ENCODE data around the gene WDFY4.

WDFY4 gene

GRCh38 chr10:48982584-48982983 lies 297.9 kb downstream of the WDFY4 start:
- no peak for DNase-seq (ENCODE audit: low read depth, low spot score)

DNA sequence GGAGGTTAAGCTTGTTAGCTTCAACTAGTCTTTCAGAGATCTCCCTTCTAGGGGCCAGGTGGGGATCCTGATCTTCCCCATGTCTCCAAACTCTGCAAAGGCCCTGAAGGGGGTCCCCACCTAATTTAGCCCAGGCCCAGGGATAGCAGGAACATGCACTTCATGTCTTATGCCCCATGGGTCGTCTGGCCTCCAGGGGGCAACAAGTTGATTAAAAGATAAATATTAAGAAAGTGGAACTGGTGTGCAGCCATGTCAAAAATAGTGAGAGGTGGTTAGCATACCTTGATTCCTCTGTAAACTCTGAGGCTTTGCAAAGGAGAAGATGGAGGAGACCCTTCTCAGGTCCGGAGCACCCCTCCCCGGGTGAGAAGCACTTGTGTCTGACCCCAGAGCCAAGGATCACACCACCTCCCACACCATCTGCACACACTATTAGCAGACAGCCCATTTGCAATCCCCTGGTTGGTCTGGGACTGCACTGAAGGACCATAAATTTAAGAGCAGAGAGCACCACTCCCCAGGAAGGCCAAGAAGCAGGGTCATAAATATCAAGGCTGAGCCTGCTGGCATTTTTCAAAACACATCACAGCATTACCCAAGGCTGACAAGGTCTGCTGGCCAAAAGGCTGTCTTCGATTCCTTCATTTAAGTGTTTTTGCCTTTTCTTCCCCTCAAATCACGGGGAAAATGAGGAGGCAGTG lies 299.1 kb downstream of the WDFY4 start:
- DNase-seq (ENCODE audit: low read depth, low spot score): no peak

- no peak for DNase-seq (ENCODE audit: low read depth, low spot score)
Measured at GRCh38 chr10:48985621-48986158, 301.0 kb downstream of the WDFY4 start.

GRCh38 chr10:48990226-48990625 lies 305.6 kb downstream of the WDFY4 start:
- DNase-seq (ENCODE audit: low read depth, low spot score): no peak

DNA sequence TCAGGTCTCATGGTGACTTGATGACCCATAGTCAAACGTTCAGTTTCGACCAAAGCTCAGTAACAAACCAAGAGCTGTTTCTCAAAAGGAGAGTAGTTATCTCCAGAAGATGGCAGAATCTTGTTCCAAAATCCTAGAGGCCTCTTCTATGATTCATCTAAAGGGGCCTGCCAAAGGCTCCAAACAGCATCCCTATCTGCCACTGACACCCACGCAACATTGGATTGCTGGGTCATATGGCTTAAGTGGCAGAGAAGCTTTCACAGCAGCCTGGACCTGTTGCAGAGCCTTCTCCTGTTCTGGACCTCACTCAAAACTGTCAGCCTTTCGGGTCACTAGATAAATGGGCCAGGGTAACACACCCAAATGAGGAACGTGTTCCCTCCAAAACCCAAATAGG lies 309.0 kb downstream of the WDFY4 start:
- DNase-seq (ENCODE audit: low read depth, low spot score): no peak

GRCh38 chr10:48996329-48996728 lies 311.7 kb downstream of the WDFY4 start:
- no peak for DNase-seq (ENCODE audit: low read depth, low spot score)

DNA sequence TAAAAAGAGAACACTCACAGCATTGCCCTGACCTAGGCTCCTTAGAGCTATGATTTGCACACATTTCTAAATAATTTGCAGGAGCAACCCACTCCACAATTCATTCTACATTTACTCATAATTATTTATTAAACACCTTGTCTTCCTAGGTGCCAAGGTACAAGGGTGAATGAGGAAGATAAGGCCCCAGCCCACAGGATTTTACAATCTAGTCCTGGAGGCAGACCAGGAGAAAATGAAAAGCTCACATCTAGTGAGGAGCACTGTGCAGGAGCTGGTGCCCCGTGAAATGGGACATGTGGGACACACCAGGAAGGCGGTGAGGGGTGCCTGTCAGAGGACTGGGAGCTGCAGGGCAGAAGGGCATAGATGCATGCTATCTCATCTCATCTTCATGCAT lies 314.7 kb downstream of the WDFY4 start:
- no peak for DNase-seq (ENCODE audit: low read depth, low spot score)

GRCh38 chr10:49000437-49001398 lies 316.0 kb downstream of the WDFY4 start:
- no peak for DNase-seq (ENCODE audit: low read depth, low spot score)

DNA sequence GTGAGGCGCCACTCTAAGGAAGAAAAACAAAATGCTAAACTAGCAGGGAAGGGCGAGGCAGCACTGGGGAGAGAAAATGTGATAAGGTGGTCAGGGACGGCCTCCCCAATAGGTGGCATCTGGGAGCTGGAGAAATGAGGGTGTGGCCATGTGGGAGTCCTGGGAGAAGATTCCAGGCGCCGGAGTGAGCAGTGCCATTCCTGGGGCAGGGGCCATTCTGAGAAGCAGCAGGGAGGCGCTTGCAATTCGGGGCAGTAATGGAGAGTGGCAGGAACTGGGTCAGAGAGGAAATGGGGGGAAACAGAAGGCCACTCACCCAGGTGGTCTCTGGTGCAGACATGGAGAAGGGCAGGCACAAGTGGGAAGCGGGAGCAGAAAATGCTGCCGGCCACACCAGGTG lies 316.7 kb downstream of the WDFY4 start:
- peak; percentile 38 for DNase-seq (ENCODE audit: low read depth, low spot score)

- DNase-seq (ENCODE audit: low read depth, low spot score): no peak
Measured at GRCh38 chr10:49001870-49002672, 317.4 kb downstream of the WDFY4 start.

- DNase-seq (ENCODE audit: low read depth, low spot score): no peak
Measured at GRCh38 chr10:49005270-49005669, 320.6 kb downstream of the WDFY4 start.

GRCh38 chr10:49007129-49007528 lies 322.5 kb downstream of the WDFY4 start:
- DNase-seq (ENCODE audit: low read depth, low spot score): no peak

DNA sequence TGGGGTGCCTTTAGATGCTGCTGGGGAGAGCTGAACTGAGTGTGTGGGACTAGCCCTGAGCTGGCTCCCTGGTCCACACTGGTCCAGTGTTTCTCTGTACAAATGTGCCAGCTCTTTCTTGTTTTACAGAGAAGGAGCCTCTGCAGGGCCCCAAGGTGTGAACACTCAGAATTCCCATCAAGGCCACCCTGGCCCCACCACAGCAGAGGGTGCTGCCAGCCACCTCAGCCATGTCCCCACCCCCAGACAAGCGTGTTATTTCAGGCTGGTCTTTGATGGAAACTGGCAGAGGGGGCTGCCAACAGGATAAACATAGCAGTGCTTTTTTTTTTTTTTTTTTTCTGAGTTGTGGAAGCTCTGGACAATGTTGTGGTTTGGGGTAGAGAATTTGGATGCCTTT lies 323.4 kb downstream of the WDFY4 start:
- no peak for DNase-seq (ENCODE audit: low read depth, low spot score)

DNA sequence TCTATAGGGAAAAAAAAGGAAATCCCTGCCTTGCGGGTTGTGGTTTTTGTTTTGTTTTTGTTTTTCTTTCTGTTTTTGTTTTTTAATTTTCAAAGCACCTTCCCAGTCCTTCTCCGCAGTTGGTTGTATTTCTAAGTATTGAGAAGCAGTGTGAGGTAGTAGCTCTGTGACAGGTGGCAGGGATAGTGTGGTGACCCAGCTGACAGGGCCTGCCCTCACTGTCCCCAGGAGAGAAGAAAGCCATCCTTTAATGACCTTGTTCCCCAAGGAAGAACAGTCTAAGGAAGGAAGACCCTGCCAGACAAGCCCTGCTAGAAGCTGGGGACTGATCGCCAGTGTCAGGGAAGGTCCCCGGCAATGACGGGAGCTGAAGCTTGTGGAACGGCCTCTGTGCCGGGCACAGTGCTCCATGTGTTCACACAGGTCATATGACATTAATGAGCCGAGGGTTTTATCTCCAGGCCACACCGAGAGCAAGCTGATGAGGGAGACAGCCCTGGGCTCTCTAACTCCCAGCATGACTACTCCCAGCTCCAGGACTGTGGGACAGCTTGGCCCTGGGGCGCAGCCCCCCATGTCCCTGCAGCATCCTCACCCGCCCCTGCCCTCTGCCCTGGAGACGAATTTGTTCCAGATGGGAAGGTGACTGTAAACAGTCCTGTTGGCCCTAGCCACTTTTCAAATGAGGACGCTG lies 324.0 kb downstream of the WDFY4 start:
- no peak for DNase-seq (ENCODE audit: low read depth, low spot score)

DNA sequence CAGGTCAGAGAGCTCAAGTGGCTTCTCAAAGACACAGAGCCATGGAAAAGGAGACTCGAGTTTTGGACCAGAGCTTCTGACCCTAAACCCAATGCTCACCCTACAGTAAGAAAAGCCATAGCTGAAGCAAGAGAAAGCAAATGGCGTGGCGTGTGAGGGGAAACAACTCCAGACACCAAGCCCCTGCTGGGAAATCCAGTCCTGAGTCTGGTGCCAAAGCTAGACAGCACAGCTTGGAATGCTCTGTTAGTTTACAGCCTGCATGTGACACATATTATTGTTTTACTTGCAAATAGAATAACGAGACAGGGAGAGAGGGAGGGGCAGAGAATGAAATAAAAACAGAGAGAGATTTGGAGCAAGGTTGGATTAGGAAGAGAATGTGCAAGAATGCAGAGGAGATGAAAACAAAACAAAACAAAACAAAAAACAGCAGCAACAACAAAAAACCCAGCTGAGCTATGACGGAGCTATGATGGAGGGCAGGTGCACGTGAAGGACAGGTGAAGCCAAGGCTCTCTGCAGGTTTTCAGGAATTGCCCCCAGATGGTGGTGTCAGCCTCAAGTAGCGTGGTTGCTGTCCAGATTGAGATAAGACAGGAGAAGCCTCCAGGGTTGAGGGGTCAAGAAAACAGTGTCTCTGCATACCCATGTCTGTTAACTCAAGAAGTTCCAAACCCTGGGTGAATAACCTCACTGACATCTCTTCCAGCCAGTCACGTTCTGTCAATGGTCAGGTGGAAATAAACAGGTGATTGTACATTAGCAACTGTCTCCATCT lies 324.7 kb downstream of the WDFY4 start:
- no peak for DNase-seq (ENCODE audit: low read depth, low spot score)

GRCh38 chr10:49010295-49010694 lies 325.6 kb downstream of the WDFY4 start:
- DNase-seq (ENCODE audit: low read depth, low spot score): no peak

DNA sequence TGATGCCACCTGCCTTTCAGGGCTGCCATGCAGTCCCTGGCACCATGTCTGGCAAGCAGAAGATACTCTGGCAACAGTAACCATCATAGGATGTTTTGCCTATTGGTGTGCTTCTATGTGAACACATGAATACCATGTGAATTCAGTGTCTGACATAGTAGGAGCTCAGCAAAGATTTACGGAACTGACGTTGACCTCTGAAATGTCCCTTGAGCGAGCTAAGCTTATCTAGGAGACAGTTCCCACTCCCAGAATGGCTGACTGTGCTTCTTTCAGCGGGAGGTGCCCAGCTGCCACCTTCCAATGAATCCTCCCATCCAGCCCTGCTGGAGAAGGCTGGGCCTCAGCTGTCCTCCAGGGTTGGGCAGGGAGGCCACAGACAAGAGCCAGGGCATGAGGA lies 326.2 kb downstream of the WDFY4 start:
- DNase-seq (ENCODE audit: low read depth, low spot score): no peak

DNA sequence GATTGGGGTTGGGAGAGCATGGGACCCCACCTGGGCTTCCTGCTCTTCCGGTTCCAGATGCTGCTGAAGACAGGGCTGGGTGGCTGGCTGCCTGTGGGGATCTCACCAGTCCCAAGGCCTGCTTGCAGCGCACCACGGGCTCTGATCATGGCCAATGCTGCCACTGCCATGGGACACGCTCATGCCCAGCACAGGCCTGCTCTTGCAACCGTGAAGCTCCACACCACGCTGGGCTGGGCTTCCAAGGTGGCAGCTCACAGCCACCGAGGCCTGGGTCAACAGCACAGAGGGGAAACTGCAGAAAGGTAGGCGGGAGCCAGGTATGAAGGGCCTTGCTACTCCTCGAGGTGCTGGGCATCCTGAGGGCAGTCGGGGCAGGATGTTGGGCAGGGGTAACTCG lies 327.1 kb downstream of the WDFY4 start:
- DNase-seq (ENCODE audit: low read depth, low spot score): no peak

- DNase-seq (ENCODE audit: low read depth, low spot score): no peak
Measured at GRCh38 chr10:49012603-49013002, 327.9 kb downstream of the WDFY4 start.

- no peak for DNase-seq (ENCODE audit: low read depth, low spot score)
Measured at GRCh38 chr10:49015700-49016099, 331.0 kb downstream of the WDFY4 start.

All from iPS DF 19.7 (cell line).